HCT116 (cell line): ENCODE measurements around the gene WSB2. TPM values are rescaled to one million over a fixed set of nuclear protein-coding genes. Genes with fewer than 3 reads are reported as not detected.

ENCODE experiments used
- ATAC-seq: fragments of 200-7000 bp; cut with Tn5 transposase; 2 replicates; pipeline ENCODE4 v1.9.1; 2020; ENCODE audit warnings: mild to moderate bottlenecking, moderate library complexity
- BruUV-seq: library from RNA; stranded (reverse); fragments of 400-500 nt; replicated peaks from 2 replicates; lab custom pipeline; 2021; lab: Mats Ljungman, UMichigan
- CTCF ChIA-PET: fragments of 300-600 bp; sonication (Branson Sonifier 250); formaldehyde crosslinking; loops from one replicate; lab custom pipeline; 2021; ENCODE audit warnings: antibody characterized with exemption; lab: Charles Lee
- POLR2A ChIA-PET: fragments of 300-600, 350-600 bp; sonication (Branson Sonifier 250); formaldehyde crosslinking; loops from one replicate; lab custom pipeline; 2021; ENCODE audit warnings: antibody characterized with exemption; lab: Charles Lee
- RAD21 ChIA-PET, 2 experiments: fragments of 300-600 bp; sonication (Branson Sonifier 250); formaldehyde crosslinking; loops; one replicate each; lab custom pipeline; 2023; ENCODE audit warnings: low total read pairs in 2 of 2; ENCODE audit not compliant: uncharacterized antibody in 2 of 2, unreplicated experiment in 2 of 2, low non-redundant PET in 1 of 2; lab: Charles Lee
- DNase-seq: peaks from one replicate; pipeline ENCODE4 v3.0.0-alpha.2; 2010; ENCODE audit warnings: low read depth, low spot score
- H2AFZ ChIP-seq: fragments of 200-600 bp; shearing (Covaris generic), sonication (generic); 2 replicates; pipeline ENCODE4 v1.6.1; 2017; ENCODE audit warnings: low read depth, mixed run types, mixed read lengths, antibody characterized with exemption, low read length; ENCODE audit not compliant: poor library complexity, severe bottlenecking
- H3K27ac ChIP-seq: 2 replicates; pipeline ENCODE4 v1.5.1; 2012; ENCODE audit warnings: low read depth, low read length
- H3K27me3 ChIP-seq: fragments of 200-600 bp; sonication (generic); 2 replicates; pipeline ENCODE4 v1.6.1; 2016; ENCODE audit warnings: mixed run types, low read length, mixed read lengths; ENCODE audit not compliant: insufficient read depth
- H3K36me3 ChIP-seq, 2 experiments: fragments of 200-500 bp in 1 of 2; fragments of 200-600 bp in 1 of 2; sonication (Bioruptor generic) in 1 of 2; sonication (generic) in 1 of 2; 2 replicates each; pipeline versions ENCODE4 v1.5.1 to v1.6.1; 2014 to 2016; ENCODE audit warnings: low read length in 2 of 2, inconsistent platforms in 1 of 2, mixed read lengths in 1 of 2, mixed run types in 1 of 2; ENCODE audit not compliant: insufficient read depth in 2 of 2, control insufficient read depth in 1 of 2
- H3K4me1 ChIP-seq, 2 experiments: fragments of 200-600 bp in 1 of 2; sonication (generic) in 1 of 2; 2 replicates each; pipeline versions ENCODE4 v1.5.1 to v1.6.1; 2012 to 2017; ENCODE audit warnings: low read length in 2 of 2, inconsistent platforms in 1 of 2, mild to moderate bottlenecking in 1 of 2, mixed read lengths in 1 of 2, mixed run types in 1 of 2, moderate library complexity in 1 of 2; ENCODE audit not compliant: insufficient read depth in 2 of 2, control insufficient read depth in 1 of 2
- H3K4me2 ChIP-seq: fragments of 200-600 bp; sonication (generic); 2 replicates; pipeline ENCODE4 v1.6.1; 2017; ENCODE audit warnings: mixed run types, low read length, mixed read lengths
- H3K4me3 ChIP-seq, 2 experiments: fragments of 200-600 bp in 1 of 2; sonication (generic) in 1 of 2; replicated peaks in 1 of 2; 2 replicates each; pipeline ENCODE4 v1.5.1; 2011 to 2016; ENCODE audit warnings: low read length in 2 of 2, control low read depth in 1 of 2, low read depth in 1 of 2, mild to moderate bottlenecking in 1 of 2, mixed read lengths in 1 of 2, mixed run types in 1 of 2
- H3K79me2 ChIP-seq: fragments of 200-600 bp; sonication (generic); 2 replicates; pipeline ENCODE4 v1.6.1; 2017; ENCODE audit warnings: mild to moderate bottlenecking, mixed run types, low read length, moderate library complexity, mixed read lengths; ENCODE audit not compliant: insufficient read depth
- H3K9ac ChIP-seq: fragments of 200-600 bp; sonication (generic); 2 replicates; pipeline ENCODE4 v1.6.1; 2016; ENCODE audit warnings: low read length, mixed read lengths
- H3K9me2 ChIP-seq: fragments of 200-600 bp; sonication (generic), shearing (Covaris generic); 2 replicates; pipeline ENCODE4 v1.6.1; 2017; ENCODE audit warnings: mixed run types, mild to moderate bottlenecking, moderate library complexity; ENCODE audit not compliant: insufficient read depth
- H3K9me3 ChIP-seq, 2 experiments: fragments of 200-500 bp in 1 of 2; fragments of 200-600 bp in 1 of 2; sonication (Bioruptor generic) in 1 of 2; sonication (generic) in 1 of 2; 2 replicates each; pipeline ENCODE4 v1.6.1; 2014 to 2017; ENCODE audit warnings: low read length in 2 of 2, mixed read lengths in 2 of 2, inconsistent platforms in 1 of 2, low read depth in 1 of 2, mild to moderate bottlenecking in 1 of 2, mixed run types in 1 of 2, moderate library complexity in 1 of 2; ENCODE audit not compliant: control insufficient read depth in 1 of 2, insufficient read depth in 1 of 2
- H4K20me1 ChIP-seq: fragments of 200-600 bp; sonication (generic), shearing (Covaris generic); 2 replicates; pipeline ENCODE4 v1.6.1; 2017; ENCODE audit warnings: mixed run types, mild to moderate bottlenecking, moderate library complexity; ENCODE audit not compliant: insufficient read depth
- ATF3 ChIP-seq: IDR thresholded peaks from 2 replicates; pipeline ENCODE4 v1.6.1; 2012
- EZH2phosphoT487 ChIP-seq: fragments of 200-600 bp; IDR thresholded peaks from 2 replicates; pipeline ENCODE4 v1.6.1; 2018; ENCODE audit warnings: antibody characterized with exemption, borderline replicate concordance
- FOSL1 ChIP-seq: IDR thresholded peaks from 2 replicates; pipeline ENCODE4 v1.6.1; 2012; ENCODE audit warnings: low read depth
- RAD21 ChIP-seq: IDR thresholded peaks from 2 replicates; pipeline ENCODE4 v1.6.1; 2012; ENCODE audit warnings: low read depth, mild to moderate bottlenecking
- REST ChIP-seq: IDR thresholded peaks from 2 replicates; pipeline ENCODE4 v1.6.1; 2012; ENCODE audit warnings: low read depth
- TCF7L2 ChIP-seq: IDR thresholded peaks from 2 replicates; pipeline ENCODE4 v1.7.0; 2011; ENCODE audit warnings: borderline replicate concordance, inconsistent platforms; ENCODE audit not compliant: insufficient read depth, insufficient read length; ENCODE audit errors: extremely low read depth
- intact Hi-C: fragments of 100-400 bp; cut with micrococcal nuclease; formaldehyde crosslinking; loops from 2 replicates; pipeline ENCODE4 v1.10.0; 2022
- total RNA-seq: library from RNA; stranded (reverse); gene quantifications from one replicate; pipeline ENCODE4 v1.2.1, GENCODE V29; 2021; ENCODE audit not compliant: unreplicated experiment

WSB2 gene
- total RNA-seq, 1 experiment from 2014 or later: 97.0 TPM

- H3K9me2 ChIP-seq: no peaks in the 10 kb centered on the region
- H3K79me2 ChIP-seq: no peaks in the 10 kb centered on the region
- no peak overlapping the region for H3K27ac ChIP-seq
- POLR2A ChIA-PET: no interaction called here
- no TSS peak for BruUV-seq
- no peaks in the 10 kb centered on the region for H4K20me1 ChIP-seq
- H3K4me1 ChIP-seq: peaks cover 5 to 22% of the 10 kb centered on the region in 2 experiments; a peak in 3 of 4 replicates
- RAD21 ChIA-PET: no interaction called here
- CTCF ChIA-PET: interaction anchor here (3.0 kb wide), 1 partner anchor 12 kb away, joined by 12 read pairs; no protein-coding TSS in a partner anchor
- DNase-seq (no peak), ATAC-seq (no peak)
- H3K9me3 ChIP-seq: no peaks in the 10 kb centered on the region
- H3K4me2 ChIP-seq: no peak overlapping the region
- H3K36me3 ChIP-seq: no peaks in the 10 kb centered on the region
- H3K4me3 ChIP-seq: no peak overlapping the region
- TF ChIP-seq REST (no peak; the same call in 1 of the 2 replicates), FOSL1 (no peak), RAD21 (no peak), TCF7L2 (no peak), EZH2phosphoT487 (no peak)
- no peak overlapping the region for H3K9ac ChIP-seq
- no peak overlapping the region for H2AFZ ChIP-seq
- no peaks in the 10 kb centered on the region for H3K27me3 ChIP-seq
- intact Hi-C loops: no loop called here
Measured at GRCh38 chr12:118109088-118109487, 48.1 kb upstream of the WSB2 start.

GRCh38 chr12:118107694-118108093 is 46.7 kb upstream of the WSB2 start:
- H2AFZ ChIP-seq: no peak overlapping the region
- peaks cover 6 to 25% of the 10 kb centered on the region in 2 experiments for H3K4me1 ChIP-seq
- H3K79me2 ChIP-seq: no peaks in the 10 kb centered on the region
- CTCF ChIA-PET: interaction anchor here (0.6 to 3.0 kb wide), 2 partner anchors 14 to 20 kb away, joined by 3 to 12 read pairs; no protein-coding TSS in a partner anchor
- BruUV-seq: no TSS peak
- H4K20me1 ChIP-seq: no peaks in the 10 kb centered on the region
- intact Hi-C loops: no loop called here
- RAD21 ChIA-PET: no interaction called here
- H3K9me3 ChIP-seq: no peaks in the 10 kb centered on the region
- no peak overlapping the region for H3K9ac ChIP-seq
- no peak overlapping the region for H3K4me2 ChIP-seq
- no peak overlapping the region for H3K4me3 ChIP-seq
- no peak overlapping the region for H3K27ac ChIP-seq
- no peak for TF ChIP-seq RAD21
- TF ChIP-seq ATF3: no peak
- H3K36me3 ChIP-seq: no peaks in the 10 kb centered on the region
- POLR2A ChIA-PET: no interaction called here
- DNase-seq (no peak), ATAC-seq (no peak)
- no peaks in the 10 kb centered on the region for H3K9me2 ChIP-seq
- H3K27me3 ChIP-seq: no peaks in the 10 kb centered on the region
